GM19438 (cell line): ENCODE results near the gene ARHGEF18.

Experiments used
- ATAC-seq: cut with Tn5 transposase; IDR thresholded peaks from one replicate; pipeline ENCODE4 v1.9.1; 2021; ENCODE audit warnings: low read depth; ENCODE audit not compliant: unreplicated experiment

ARHGEF18 gene

DNA sequence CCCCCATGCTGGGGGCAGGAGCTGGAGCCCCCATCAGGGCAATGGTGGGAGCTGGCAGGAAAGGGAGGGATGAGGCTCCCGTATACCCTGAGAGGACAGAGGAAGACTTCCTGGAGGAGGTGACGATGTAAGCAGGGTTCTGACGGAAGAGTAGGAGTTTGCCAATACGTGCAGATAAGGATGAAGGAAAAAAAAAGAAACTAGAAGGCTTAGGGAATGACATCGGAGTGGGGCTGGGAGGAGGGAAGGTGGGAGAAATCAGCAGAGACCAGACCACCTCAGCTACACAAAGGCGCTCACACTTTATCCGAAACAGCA lies 32.3 kb downstream of the ARHGEF18 start:
- no peak for ATAC-seq

DNA sequence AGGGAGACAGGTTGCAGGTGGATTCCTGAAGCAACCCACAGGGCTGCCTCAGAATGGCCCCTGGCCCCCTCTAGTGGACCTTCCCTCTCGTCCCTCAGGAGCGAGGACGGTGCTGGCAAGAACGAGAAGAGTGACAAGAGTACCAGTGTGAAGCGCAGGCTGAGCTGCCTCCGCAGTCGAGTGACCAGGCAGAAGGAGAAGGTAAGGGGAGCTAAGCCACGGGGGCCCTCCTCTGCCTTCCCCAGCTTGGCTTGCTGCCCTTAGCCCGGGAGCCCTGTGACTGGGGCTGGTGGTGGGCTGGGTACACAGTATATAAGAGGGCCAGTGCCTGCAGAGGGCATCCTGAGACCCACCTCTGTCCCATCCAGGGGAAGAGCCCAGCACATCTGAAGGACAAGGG lies 34.0 kb downstream of the ARHGEF18 start:
- ATAC-seq = no peak

DNA sequence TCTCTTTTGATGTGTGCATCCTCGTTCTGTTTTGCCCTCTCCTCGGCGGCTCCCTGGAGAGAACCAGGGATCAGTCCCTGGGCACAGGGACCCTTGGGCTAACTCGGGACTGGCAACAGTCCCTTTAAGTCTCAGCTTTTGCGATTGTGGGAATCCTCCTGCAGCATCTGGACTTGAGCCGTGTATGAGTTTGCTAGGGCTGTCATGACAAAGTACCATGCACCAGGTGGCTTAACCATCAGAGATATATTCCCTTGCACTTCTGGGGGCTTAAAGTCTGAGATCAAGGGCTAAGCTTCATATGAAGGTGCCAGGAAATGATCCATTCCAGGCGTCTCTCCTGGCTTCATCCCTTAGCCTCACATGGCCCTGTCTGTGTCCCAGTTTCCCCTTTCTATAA lies 34.5 kb downstream of the ARHGEF18 start:
- no peak for ATAC-seq

DNA sequence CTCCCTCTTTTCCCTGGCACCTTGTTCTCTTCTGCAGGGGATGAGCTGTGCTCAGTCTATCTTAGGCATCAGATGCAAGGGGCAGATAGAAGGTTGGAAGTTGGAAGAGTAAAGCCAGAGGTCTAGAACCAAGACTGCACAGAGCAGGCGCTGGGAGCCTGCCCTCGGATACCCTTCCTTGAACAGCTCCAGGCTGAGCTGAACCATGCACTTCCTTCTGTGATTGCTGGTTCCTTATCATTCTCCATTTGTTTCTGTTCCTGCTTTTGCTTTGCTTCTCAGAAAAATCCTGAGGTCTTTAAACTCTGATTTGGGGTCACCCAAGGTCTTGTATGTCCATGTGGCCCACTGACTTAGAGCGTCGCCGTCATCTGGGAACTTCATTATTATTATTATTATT lies 36.3 kb downstream of the ARHGEF18 start:
- ATAC-seq = no peak

DNA sequence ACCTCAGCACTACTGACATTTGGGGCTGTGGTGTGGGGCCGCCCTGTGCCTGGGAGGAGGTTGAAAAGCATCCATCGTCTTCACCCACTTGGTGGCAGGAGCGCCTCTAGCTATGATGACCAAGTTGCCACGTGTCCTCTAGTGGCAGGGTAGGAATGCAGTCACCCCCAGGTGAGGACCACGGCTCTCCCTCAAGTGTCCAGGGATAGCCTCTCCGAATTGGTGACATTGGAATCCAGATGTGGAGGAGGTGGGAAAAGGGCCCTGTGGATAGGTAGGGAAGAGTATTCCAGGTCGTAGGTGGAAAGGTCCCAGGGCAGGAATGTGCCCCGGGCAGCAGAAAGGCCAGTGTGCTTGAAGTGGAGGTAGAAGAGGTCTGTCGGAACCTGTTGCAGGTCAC lies 37.6 kb downstream of the ARHGEF18 start:
- ATAC-seq = no peak

DNA sequence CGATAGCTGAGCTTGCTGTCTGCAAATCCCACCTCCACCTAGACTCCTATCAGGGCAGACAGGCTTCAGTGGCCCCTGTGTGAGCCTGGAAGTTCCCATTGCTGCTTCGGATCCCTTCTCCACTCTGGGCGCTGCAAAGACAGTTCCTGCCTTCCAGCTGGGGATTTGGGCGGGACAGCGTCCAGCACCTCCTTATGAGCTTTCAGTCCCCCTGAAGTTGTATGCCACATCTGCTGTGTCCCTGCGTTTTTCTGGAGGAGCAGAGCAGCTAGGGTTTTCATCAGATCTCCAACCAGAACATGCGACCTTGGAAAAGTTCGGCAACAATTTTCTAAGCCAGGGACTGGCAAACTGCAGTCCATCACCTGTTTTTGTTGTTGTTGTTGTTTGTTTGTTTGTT lies 38.0 kb downstream of the ARHGEF18 start:
- no peak for ATAC-seq

DNA sequence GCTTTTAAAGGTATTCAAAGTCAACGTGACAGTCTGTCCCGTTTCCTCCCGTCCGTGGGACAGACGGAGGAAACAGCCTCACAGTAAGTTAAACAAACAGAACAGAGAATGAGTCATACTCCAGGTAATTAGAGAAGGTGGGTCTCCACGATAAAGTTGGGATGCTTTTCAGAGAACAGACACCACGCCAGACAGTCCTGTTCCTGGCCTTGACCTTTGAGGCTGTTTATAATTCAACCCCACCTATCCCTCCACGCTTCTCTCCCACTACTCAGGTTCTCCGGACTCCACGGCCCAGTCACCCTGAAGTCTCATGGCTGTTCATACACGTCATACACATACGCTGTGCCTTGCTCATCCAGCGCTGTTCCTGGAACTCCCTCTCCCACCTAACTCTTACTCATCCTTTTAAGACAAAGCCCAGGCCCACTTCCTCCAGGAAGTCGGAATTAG lies 42.5 kb downstream of the ARHGEF18 start:
- ATAC-seq = no peak

DNA sequence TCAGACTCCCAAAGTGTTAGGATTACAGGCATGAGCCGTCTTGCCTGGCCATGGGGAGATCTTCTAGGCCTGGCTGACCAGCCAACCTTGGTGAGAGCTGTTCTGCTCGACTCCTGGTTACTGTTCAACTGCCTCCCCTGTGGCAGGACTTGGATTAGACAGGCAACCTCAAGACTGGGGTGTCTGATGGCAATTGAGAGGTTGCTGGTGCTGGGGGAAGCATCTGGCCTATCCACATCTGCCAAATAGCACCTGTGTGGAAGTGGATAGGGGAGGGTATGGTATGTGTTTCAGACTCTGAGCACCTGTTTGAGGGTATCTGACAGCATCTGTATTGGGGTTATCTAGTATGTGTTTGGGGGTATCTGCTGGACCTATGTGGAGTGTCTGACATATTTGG lies 44.7 kb downstream of the ARHGEF18 start:
- ATAC-seq = no peak

DNA sequence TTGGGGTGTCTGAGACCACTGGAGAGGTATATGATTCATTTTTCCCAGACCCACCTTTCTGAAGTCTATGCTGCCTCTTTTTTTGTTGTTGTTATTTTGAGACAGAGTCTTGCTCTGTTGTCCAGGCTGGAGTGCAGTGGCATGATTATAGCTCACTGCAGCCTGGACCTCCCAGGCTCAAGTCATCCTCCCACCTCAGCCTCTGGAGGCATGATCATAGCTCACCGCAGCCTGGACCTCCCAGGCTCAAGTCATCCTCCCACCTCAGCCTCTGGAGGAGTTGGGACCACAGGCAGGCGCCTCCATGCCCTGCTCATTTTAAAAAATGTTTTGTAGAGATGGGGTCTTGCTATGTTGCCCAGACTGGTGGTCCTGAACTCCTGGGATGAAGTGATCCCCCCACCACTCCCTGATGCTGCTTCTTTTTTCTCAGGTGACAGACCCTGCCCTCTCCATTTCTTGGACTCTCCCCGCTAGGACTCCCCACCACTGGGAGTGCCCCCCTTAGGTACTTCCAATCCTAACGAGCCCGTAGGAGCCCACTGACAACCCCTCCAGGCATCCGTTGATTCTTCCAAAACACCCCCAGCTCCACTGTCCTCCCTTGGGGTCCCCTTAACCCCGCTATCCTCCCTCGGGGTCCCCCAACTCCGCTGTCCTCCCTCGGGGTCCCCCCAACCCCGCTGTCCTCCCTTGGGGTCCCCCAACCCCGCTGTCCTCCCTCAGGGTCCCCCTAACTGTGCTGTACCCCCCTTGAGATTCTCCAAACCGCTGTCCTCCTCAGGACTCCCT lies 45.4 kb downstream of the ARHGEF18 start:
- no peak for ATAC-seq

DNA sequence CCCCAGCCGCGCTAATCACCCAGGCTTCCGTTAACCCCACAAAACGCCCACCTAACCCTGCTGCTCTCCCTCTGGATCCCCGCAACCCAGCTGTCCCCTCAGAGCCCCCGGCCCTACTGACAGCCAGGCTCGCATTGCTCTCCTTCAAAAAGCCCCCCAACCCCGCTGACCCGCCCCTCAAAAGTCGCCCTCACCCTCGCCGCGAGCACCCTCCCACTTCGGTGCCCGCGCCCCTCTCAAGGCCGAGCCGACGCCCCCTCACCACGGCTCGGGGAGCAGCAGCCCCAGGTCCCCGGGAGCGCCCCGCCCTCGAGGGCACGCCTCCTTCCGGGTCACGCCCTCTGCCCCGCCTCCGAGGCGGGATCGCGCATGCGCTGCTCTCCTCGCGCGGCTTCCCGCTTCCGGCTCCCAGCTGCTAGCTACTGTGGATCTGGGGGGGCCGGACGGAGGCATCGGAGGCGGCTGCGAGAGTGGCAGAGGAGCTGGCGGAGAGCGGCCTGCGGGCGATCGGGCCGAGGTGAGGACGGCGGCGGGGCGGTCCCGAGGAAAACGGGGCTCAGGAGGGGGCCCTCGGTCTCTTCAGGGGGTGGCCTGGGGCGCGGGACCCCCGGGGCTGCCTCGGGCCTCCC lies 46.1 kb downstream of the ARHGEF18 start:
- ATAC-seq = peak; percentile 69

DNA sequence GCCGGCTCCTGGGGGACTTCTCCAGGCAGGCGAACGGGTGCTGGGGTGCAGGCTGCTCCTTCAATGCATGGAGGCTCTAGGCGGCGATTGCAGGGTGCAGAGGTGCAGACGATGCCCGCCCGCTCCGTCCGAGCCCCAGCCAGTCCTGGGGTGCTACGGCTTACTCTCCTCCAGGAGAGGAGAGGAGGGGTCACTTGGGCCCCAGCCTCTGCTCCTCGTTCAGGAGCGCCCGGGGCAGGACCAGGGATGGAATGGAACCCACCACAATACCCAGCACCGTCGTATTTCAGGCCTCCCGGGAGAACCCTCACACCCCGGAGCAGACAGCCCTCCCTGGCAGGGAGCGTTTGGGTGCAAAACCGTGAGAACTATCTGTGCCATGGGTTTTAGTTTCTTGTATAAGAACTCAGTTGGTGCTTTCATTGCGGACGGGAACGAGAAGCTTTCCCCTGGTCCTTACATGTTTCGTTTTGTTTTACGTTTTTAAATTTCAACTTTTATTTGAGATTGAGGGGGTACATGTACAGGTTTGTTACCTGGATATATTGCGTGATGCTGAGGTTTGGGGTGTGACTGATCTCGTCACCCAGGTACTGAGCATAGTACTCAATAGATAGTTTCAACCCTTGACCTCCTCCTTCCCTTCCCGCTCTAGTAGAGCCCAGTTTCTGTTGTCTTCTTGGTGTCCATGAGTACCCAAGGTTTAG lies 46.8 kb downstream of the ARHGEF18 start:
- ATAC-seq = peak; percentile 17

DNA sequence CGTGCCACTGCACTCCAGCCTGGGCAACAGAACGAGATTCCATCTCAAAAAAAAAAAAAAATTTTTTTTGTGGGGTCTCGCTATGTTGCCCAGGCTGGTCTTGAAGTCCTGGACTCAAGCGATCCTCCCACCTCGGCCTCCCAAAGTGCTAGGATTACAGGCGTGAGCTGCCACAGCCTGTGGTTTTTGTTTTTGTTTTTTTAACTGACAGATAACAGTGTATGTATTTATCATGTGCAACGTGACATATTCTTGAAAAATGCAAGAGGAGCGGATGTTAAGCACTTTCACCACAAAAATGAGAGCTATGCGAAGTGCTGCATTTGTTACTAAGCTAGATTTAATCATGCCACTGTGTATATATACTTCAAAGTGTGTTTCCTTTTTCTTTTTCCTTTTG lies 49.0 kb downstream of the ARHGEF18 start:
- ATAC-seq = no peak
